Chondrocyte (in vitro differentiated cells): ENCODE measurements around the gene TMEM132C. TPM values are rescaled to one million over a fixed set of nuclear protein-coding genes. Genes with fewer than 3 reads are reported as not detected.

Source experiments
- DNase-seq: peaks from one replicate; pipeline ENCODE4 v3.0.0; 2021; ENCODE audit warnings: mixed read lengths, low spot score
- H3K27ac Mint-ChIP-seq: one replicate; pipeline ENCODE4 v1.8.0; 2021; ENCODE audit warnings: mild to moderate bottlenecking, moderate library complexity, mixed read lengths; ENCODE audit not compliant: unreplicated experiment
- H3K27me3 Mint-ChIP-seq: 2 replicates; pipeline ENCODE4 v1.8.0; 2021; ENCODE audit warnings: low read depth, mixed read lengths
- H3K36me3 Mint-ChIP-seq: 2 replicates; pipeline ENCODE4 v1.8.0; 2021; ENCODE audit warnings: low read depth, mixed read lengths
- H3K4me1 Mint-ChIP-seq: 2 replicates; pipeline ENCODE4 v1.8.0; 2021; ENCODE audit warnings: low read depth, mild to moderate bottlenecking, mixed read lengths
- H3K4me3 Mint-ChIP-seq: one replicate; pipeline ENCODE4 v1.8.0; 2021; ENCODE audit warnings: mild to moderate bottlenecking, moderate library complexity, mixed read lengths; ENCODE audit not compliant: unreplicated experiment
- H3K9me3 Mint-ChIP-seq: 2 replicates; pipeline ENCODE4 v1.8.0; 2021; ENCODE audit warnings: low read depth, mixed read lengths
- CTCF ChIP-seq: fragments of 200-600 bp; sonication (generic); IDR thresholded peaks from 2 replicates; pipeline ENCODE4 v1.5.0; 2021; ENCODE audit warnings: antibody characterized with exemption, mild to moderate bottlenecking, moderate library complexity
- total RNA-seq: library from RNA; stranded (reverse); gene quantifications from 3 replicates; pipeline ENCODE4 v1.2.1, GENCODE V29; 2021

The TMEM132C gene
- total RNA-seq, 1 donor from 2014 or later: not detected

GRCh38 chr12:128657378-128657777 is 390.4 kb downstream of the TMEM132C start:
- no peaks in the 10 kb centered on the region for H3K4me1 Mint-ChIP-seq
- DNase-seq: no peak
- peaks cover 21% of the 10 kb centered on the region for H3K9me3 Mint-ChIP-seq
- no peaks in the 10 kb centered on the region for H3K36me3 Mint-ChIP-seq
- H3K4me3 Mint-ChIP-seq: no peak overlapping the region
- H3K27ac Mint-ChIP-seq: no peak overlapping the region
- no peaks in the 10 kb centered on the region for H3K27me3 Mint-ChIP-seq
- TF ChIP-seq CTCF: no peak

- H3K9me3 Mint-ChIP-seq: peaks cover 22% of the 10 kb centered on the region
- no peak overlapping the region for H3K4me3 Mint-ChIP-seq
- H3K4me1 Mint-ChIP-seq: no peaks in the 10 kb centered on the region
- H3K27me3 Mint-ChIP-seq: no peaks in the 10 kb centered on the region
- H3K27ac Mint-ChIP-seq: no peak overlapping the region
- TF ChIP-seq CTCF: no peak
- DNase-seq: no peak
- H3K36me3 Mint-ChIP-seq: no peaks in the 10 kb centered on the region
These were observed 393.7 kb downstream of the TMEM132C start for GRCh38 chr12:128660532-128661225.

GRCh38 chr12:128661226-128661569 is 394.2 kb downstream of the TMEM132C start:
- Mint-ChIP-seq H3K36me3 (no peaks in the 10 kb centered on the region), H3K4me3 (no peak overlapping the region), H3K27me3 (no peaks in the 10 kb centered on the region), H3K27ac (no peak overlapping the region), H3K4me1 (no peaks in the 10 kb centered on the region), H3K9me3 (peaks cover 22% of the 10 kb centered on the region)
- DNase-seq: no peak
- no peak for TF ChIP-seq CTCF

- Mint-ChIP-seq H3K9me3 (peaks cover 17% of the 10 kb centered on the region), H3K27ac (no peak overlapping the region), H3K36me3 (no peaks in the 10 kb centered on the region), H3K27me3 (no peaks in the 10 kb centered on the region), H3K4me1 (no peaks in the 10 kb centered on the region), H3K4me3 (no peak overlapping the region)
- TF ChIP-seq CTCF: no peak
- no peak for DNase-seq
These were observed 395.1 kb downstream of the TMEM132C start for GRCh38 chr12:128662101-128662500.

- no peak for TF ChIP-seq CTCF
- Mint-ChIP-seq H3K36me3 (no peaks in the 10 kb centered on the region), H3K4me3 (no peak overlapping the region)
These were observed 397.5 kb downstream of the TMEM132C start for GRCh38 chr12:128664501-128664900.

More at GRCh38 chr12:128664501-128664900, 397.5 kb downstream of the TMEM132C start:
- DNase-seq: no peak
- H3K4me1 Mint-ChIP-seq: no peaks in the 10 kb centered on the region
- H3K9me3 Mint-ChIP-seq: peaks cover 18% of the 10 kb centered on the region
- no peaks in the 10 kb centered on the region for H3K27me3 Mint-ChIP-seq
- H3K27ac Mint-ChIP-seq: no peak overlapping the region
